Fibroblast of skin of right biceps (primary cell): ENCODE results near the gene MLN.
"Not testable (repeated sequence)": the region's sequence is repeated elsewhere in the genome, so short reads cannot be mapped to it uniquely, and the experiment has no call there.

Experiments
- DNase-seq: peaks from one replicate; pipeline ENCODE4 v3.0.0-alpha.2; 2013

The MLN gene

GRCh38 chr6:33834401-33835392, 30.9 kb upstream of the MLN start:
- no peak for DNase-seq

GRCh38 chr6:33833599-33833998, 29.8 kb upstream of the MLN start:
- DNase-seq, result no peak

GRCh38 chr6:33832831-33833230, 29.0 kb upstream of the MLN start:
- DNase-seq, result not testable (repeated sequence)

- not testable (repeated sequence) for DNase-seq
These were observed 27.9 kb upstream of the MLN start for GRCh38 chr6:33831725-33832124.

- DNase-seq, result no peak
These were observed 26.9 kb upstream of the MLN start for GRCh38 chr6:33830635-33831240.

GRCh38 chr6:33828764-33829731, 25.2 kb upstream of the MLN start:
- DNase-seq, result peak; percentile 26

GRCh38 chr6:33828452-33828763, 24.6 kb upstream of the MLN start:
- no peak for DNase-seq

GRCh38 chr6:33827546-33828451, 24.0 kb upstream of the MLN start:
- peak; percentile 83 for DNase-seq

- DNase-seq, result no peak
These were observed 22.7 kb upstream of the MLN start for GRCh38 chr6:33826537-33826936.

GRCh38 chr6:33824461-33825154, 20.8 kb upstream of the MLN start:
- peak; percentile 23 for DNase-seq

GRCh38 chr6:33823806-33824205, 20.0 kb upstream of the MLN start:
- no peak for DNase-seq

- DNase-seq, result peak; percentile 34
These were observed 19.0 kb upstream of the MLN start for GRCh38 chr6:33822575-33823395.

GRCh38 chr6:33820784-33821520, 17.1 kb upstream of the MLN start:
- DNase-seq, result no peak

GRCh38 chr6:33820243-33820642, 16.4 kb upstream of the MLN start:
- DNase-seq, result no peak

GRCh38 chr6:33819021-33819420, 15.2 kb upstream of the MLN start:
- DNase-seq, result no peak

GRCh38 chr6:33818293-33818692, 14.5 kb upstream of the MLN start:
- DNase-seq, result no peak

GRCh38 chr6:33817489-33817888, 13.7 kb upstream of the MLN start:
- no peak for DNase-seq

- no peak for DNase-seq
These were observed 13.1 kb upstream of the MLN start for GRCh38 chr6:33816911-33817310.

GRCh38 chr6:33815854-33816253, 12.1 kb upstream of the MLN start:
- no peak for DNase-seq
